GM12878 (cell line): Measurements from ENCODE around the gene APCDD1L. TPM values are rescaled to one million over a fixed set of nuclear protein-coding genes. Genes with fewer than 3 reads are reported as not detected.

Source experiments
- ATAC-seq: fragments of 200-7000 bp; cut with Tn5 transposase; 3 replicates; pipeline ENCODE4 v1.9.1; 2020; ENCODE audit warnings: mild to moderate bottlenecking, moderate library complexity
- BruUV-seq: library from RNA; stranded (reverse); fragments of 400-500 nt; replicated peaks from 2 replicates; lab custom pipeline; 2021; lab: Mats Ljungman, UMichigan
- CTCF ChIA-PET: fragments of 300-600 bp; sonication (Branson Sonifier 250); formaldehyde crosslinking; extraction: SDS; loops from one replicate; lab custom pipeline; 2021; ENCODE audit warnings: inconsistent platforms; lab: Yijun Ruan, JAX
- POLR2A ChIA-PET: fragments of 350-600 bp; formaldehyde crosslinking; extraction: SDS; loops from one replicate; lab custom pipeline; 2021; ENCODE audit warnings: inconsistent platforms; lab: Charles Lee
- RAD21 ChIA-PET: fragments of 300-600 bp; sonication (Branson Sonifier 250); formaldehyde crosslinking; loops from one replicate; lab custom pipeline; 2023; ENCODE audit warnings: antibody characterized with exemption; ENCODE audit not compliant: unreplicated experiment; lab: Charles Lee
- SMC1A ChIA-PET: fragments of 300-600 bp; sonication (Branson Sonifier 250); formaldehyde crosslinking; loops from one replicate; lab custom pipeline; 2023; ENCODE audit not compliant: unreplicated experiment, uncharacterized antibody; lab: Charles Lee
- DNase-seq: peaks from one replicate; pipeline ENCODE4 v3.0.0-alpha.2; 2011; ENCODE audit warnings: low read depth, low spot score
- FAIRE-seq: peaks from 3 replicates; lab custom pipeline; 2011; peaks lifted over from hg19 to GRCh38; lab: Jason Lieb, UNC
- H2AFZ ChIP-seq: 2 replicates; pipeline ENCODE4 v1.6.0; 2011; ENCODE audit warnings: low read depth, low read length, control low read depth; ENCODE audit not compliant: control insufficient read depth
- H3K27ac ChIP-seq: 2 replicates; pipeline ENCODE4 v1.5.1; 2011; ENCODE audit warnings: control low read depth; ENCODE audit not compliant: control insufficient read depth, insufficient read depth
- H3K27me3 ChIP-seq, 2 experiments: replicated peaks in 1 of 2; 2 replicates each; pipeline versions ENCODE4 v1.6.0 to v1.6.1; 2011; ENCODE audit warnings: low read length in 1 of 2; ENCODE audit not compliant: control insufficient read depth in 2 of 2, insufficient read depth in 2 of 2
- H3K36me3 ChIP-seq, 2 experiments: 2 replicates each; pipeline ENCODE4 v1.5.1; 2011; ENCODE audit warnings: low read length in 1 of 2; ENCODE audit not compliant: control insufficient read depth in 2 of 2, insufficient read depth in 2 of 2
- H3K4me1 ChIP-seq: 2 replicates; pipeline ENCODE4 v1.6.1; 2011; ENCODE audit warnings: mild to moderate bottlenecking, low read length, moderate library complexity, mixed read lengths; ENCODE audit not compliant: control insufficient read depth, insufficient read depth
- H3K4me2 ChIP-seq: 2 replicates; pipeline ENCODE4 v1.6.0; 2011; ENCODE audit warnings: control low read depth; ENCODE audit not compliant: control insufficient read depth, insufficient read depth
- H3K4me3 ChIP-seq: fragments of 200-600 bp; sonication (generic); 2 replicates; pipeline ENCODE4 v1.5.1; 2016
- H3K79me2 ChIP-seq: 2 replicates; pipeline ENCODE4 v1.6.0; 2011; ENCODE audit warnings: low read length; ENCODE audit not compliant: control insufficient read depth, insufficient read depth
- H3K9ac ChIP-seq: 2 replicates; pipeline ENCODE4 v1.8.0; 2011; ENCODE audit warnings: low read length, control low read depth, mixed read lengths; ENCODE audit not compliant: control insufficient read depth, insufficient read depth
- H3K9me3 ChIP-seq: replicated peaks from 3 replicates; pipeline ENCODE4 v1.5.1; 2011; ENCODE audit warnings: mild to moderate bottlenecking, low read length; ENCODE audit not compliant: control insufficient read depth, insufficient read depth
- H4K20me1 ChIP-seq: 2 replicates; pipeline ENCODE4 v1.6.0; 2011; ENCODE audit not compliant: control insufficient read depth, insufficient read depth
- CBFB ChIP-seq: IDR thresholded peaks from 2 replicates; pipeline ENCODE4 v1.6.1; 2016; ENCODE audit warnings: antibody characterized with exemption, low read depth
- MLLT1 ChIP-seq: fragments of 450-650 bp; IDR thresholded peaks from 2 replicates; pipeline ENCODE4 v1.6.1; 2016; ENCODE audit warnings: mild to moderate bottlenecking
- SMAD5 ChIP-seq: IDR thresholded peaks from 2 replicates; pipeline ENCODE4 v1.6.1; 2016; ENCODE audit warnings: antibody characterized with exemption, low read depth
- ZNF384 ChIP-seq: IDR thresholded peaks from 2 replicates; pipeline ENCODE4 v1.6.1; 2012; ENCODE audit warnings: low read depth, mild to moderate bottlenecking, low read length, improper control_type of control experiment, borderline replicate concordance
- WGBS: methylation state at CpG from one replicate; pipeline ENCODE4 v1.1.6; 2016; ENCODE audit warnings: low lambda C conversion rate; ENCODE audit not compliant: insufficient replicate concordance, insufficient coverage; ENCODE audit errors: missing lambda C conversion rate; 5-methylcytosine and 5-hydroxymethylcytosine counted together
- in situ Hi-C: fragments of 300-500 bp; cut with MboI; formaldehyde crosslinking; loops from 9 replicates; pipeline ENCODE4 v1.14.3; 2018; ENCODE audit warnings: mixed read lengths
- intact Hi-C: fragments of 100-400 bp; cut with micrococcal nuclease; formaldehyde crosslinking; loops from one replicate; pipeline ENCODE4 v1.14.2; 2022; ENCODE audit not compliant: unreplicated experiment
- polyA plus RNA-seq, 11 experiments: library from polyadenylated mRNA; depleted of rRNA in 4 of 11; unstranded in 6 of 11; stranded (reverse) in 5 of 11; fragments of >200 nt; fragmentation: Nextera tagmentation in 4 of 11; fragmentation: Illumina TruSeq in 1 of 11; extraction: Ambion mirVana in 4 of 11; extraction: Trizol in 1 of 11; gene quantifications; 1 replicate in 1 of 11; 2 replicates in 10 of 11; pipeline versions ENCODE4 v1.2.1 to v1.2.3, GENCODE V29; 2011 to 2016; ENCODE audit warnings: inconsistent platforms in 2 of 11, missing spikeins in 2 of 11, low read depth in 1 of 11
- total RNA-seq, 4 experiments: library from RNA; depleted of rRNA in 3 of 4; stranded (reverse); fragments of >200 nt in 3 of 4; fragmentation: Illumina TruSeq in 1 of 4; extraction: Trizol in 1 of 4; gene quantifications; 2 replicates each; pipeline versions ENCODE4 v1.2.1 to v1.2.3, GENCODE V29; 2013 to 2021
- TF ChIP-seq, protein P1 (sequence below): IDR thresholded peaks from 2 replicates; pipeline ENCODE4 v1.6.1; 2011; ENCODE audit warnings: low read depth, mild to moderate bottlenecking, low read length, moderate library complexity, borderline replicate concordance; ENCODE audit errors: extremely low read depth

The APCDD1L gene
- total and polyA plus RNA-seq, 10 of the 15 experiments (the other 5 are each of a cell fraction or from before 2014, with no cell fraction given) = 0.14 to 0.50 TPM; not detected in 8

GRCh38 chr20:58510921-58511320 is 4.3 kb downstream of the APCDD1L start:
- Histone ChIP-seq H2AFZ (no peak overlapping the region), H3K27ac (no peak overlapping the region), H4K20me1 (no peaks in the 10 kb centered on the region), H3K36me3 (no peaks in the 10 kb centered on the region), H3K4me1 (no peaks in the 10 kb centered on the region), H3K9ac (no peak overlapping the region), H3K4me3 (no peak overlapping the region), H3K79me2 (no peaks in the 10 kb centered on the region), H3K4me2 (no peak overlapping the region)
- intact Hi-C loops (no loop called here), in situ Hi-C loops (no loop called here)
- SMC1A ChIA-PET = no interaction called here
- WGBS = 28% methylated on average over 2 of the region's 2 CpGs
- CTCF ChIA-PET = interaction anchor here (0.5 kb wide), 1 partner anchor 1182 kb away, joined by 3 read pairs; no protein-coding TSS in a partner anchor
- POLR2A ChIA-PET = no interaction called here
- no peak for ATAC-seq
- DNase-seq = no peak
- RAD21 ChIA-PET = no interaction called here
- no TSS peak for BruUV-seq
- no peak for TF ChIP-seq MLLT1
- no peak for TF ChIP-seq CBFB
- TF ChIP-seq SMAD5 = no peak
- TF ChIP-seq, protein P1, sequence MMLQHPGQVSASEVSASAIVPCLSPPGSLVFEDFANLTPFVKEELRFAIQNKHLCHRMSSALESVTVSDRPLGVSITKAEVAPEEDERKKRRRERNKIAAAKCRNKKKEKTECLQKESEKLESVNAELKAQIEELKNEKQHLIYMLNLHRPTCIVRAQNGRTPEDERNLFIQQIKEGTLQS = no peak
- TF ChIP-seq ZNF384 = no peak
- TF ChIP-seq, all 136 proteins: peak for 0
- FAIRE-seq = no peak
- Histone ChIP-seq H3K27me3 (no peaks in the 10 kb centered on the region; a peak in 2 of 4 replicates), H3K9me3 (peaks cover 9% of the 10 kb centered on the region; the same call in 2 of the 3 replicates)
